22Rv1 (cell line): Measurements from ENCODE around the gene DHX35.
A peak's percentile ranks its signal among the peaks of the same experiment; 100 is the strongest.

Experiments
- CTCF ChIP-seq: fragments of 450-650 bp; IDR thresholded peaks from 2 replicates; pipeline ENCODE4 v1.5.1; 2017; ENCODE audit warnings: mild to moderate bottlenecking
- ZFX ChIP-seq: fragments of 450-650 bp; IDR thresholded peaks from 2 replicates; pipeline ENCODE4 v1.6.1; 2017; ENCODE audit warnings: antibody characterized with exemption, borderline replicate concordance

- TF ChIP-seq CTCF (peak; percentile 38), ZFX (no peak)
These were observed at the start of gene DHX35 for GRCh38 chr20:38962044-38962927.
